Thyroid gland (tissue), 4 donors: Measurements from ENCODE around the gene SPON1. TPM values are rescaled to one million over a fixed set of nuclear protein-coding genes. Genes with fewer than 3 reads are reported as not detected.

Experiments
- DNase-seq, 2 donors: peaks; one replicate each; pipeline ENCODE4 v3.0.0-alpha.2; 2019
- H3K27ac ChIP-seq, 3 donors: fragments of 200-600 bp; sonication (generic); 1 replicate in 2 of 3; 2 replicates in 1 of 3; pipeline ENCODE4 v1.5.1; 2016 to 2019; ENCODE audit warnings: mild to moderate bottlenecking in 1 of 3, moderate library complexity in 1 of 3
- H3K27me3 ChIP-seq: fragments of 200-600 bp; sonication (generic); one replicate; pipeline ENCODE4 v1.5.1; 2019
- H3K36me3 ChIP-seq, 2 donors: fragments of 200-600 bp; sonication (generic); one replicate each; pipeline ENCODE4 v1.5.1; 2016 to 2019
- H3K4me1 ChIP-seq, 2 donors: fragments of 200-600 bp; sonication (generic); one replicate each; pipeline ENCODE4 v1.5.1; 2017 to 2019
- H3K4me3 ChIP-seq, 3 donors: fragments of 200-600 bp; sonication (generic); replicated peaks in 1 of 3; 1 replicate in 2 of 3; 2 replicates in 1 of 3; pipeline ENCODE4 v1.5.1; 2016; ENCODE audit warnings: mild to moderate bottlenecking in 1 of 3
- H3K9me3 ChIP-seq: fragments of 200-600 bp; sonication (generic); one replicate; pipeline ENCODE4 v1.5.1; 2017
- POLR2A ChIP-seq, 2 donors: fragments of 450-650 bp; IDR thresholded peaks; one replicate each; pipeline ENCODE4 v1.6.1; 2017; ENCODE audit warnings: antibody characterized with exemption in 2 of 2, mild to moderate bottlenecking in 2 of 2, moderate library complexity in 1 of 2
- WGBS, 2 donors: methylation state at CpG; one replicate each; pipeline ENCODE4 v1.1.5; 2017; 5-methylcytosine and 5-hydroxymethylcytosine counted together
- intact Hi-C: fragments of 100-400 bp; cut with DNase I; formaldehyde crosslinking; loops from one replicate; pipeline ENCODE4 v1.15.1; 2023
- total RNA-seq, 4 donors: library from RNA; depleted of rRNA; stranded (reverse); fragments of >200 nt; gene quantifications; one replicate each; pipeline ENCODE4 v1.2.3, GENCODE V29; 2016
- TF ChIP-seq, protein P1 (sequence below), 6 experiments: fragments of 200-600 bp in 3 of 6; fragments of 450-650 bp in 3 of 6; sonication (generic) in 3 of 6; IDR thresholded peaks; one replicate each; pipeline ENCODE4 v1.5.1; 2016 to 2019; ENCODE audit warnings: antibody characterized with exemption in 6 of 6, mild to moderate bottlenecking in 2 of 6, inconsistent platforms in 1 of 6, moderate library complexity in 1 of 6

The SPON1 gene
- total RNA-seq, 4 donors from 2014 or later = 7.3 to 14.9 (median 10.9) TPM

- no peak overlapping the region for H3K4me3 ChIP-seq
- no peaks in the 10 kb centered on the region for H3K27me3 ChIP-seq
- TF ChIP-seq, protein P1, sequence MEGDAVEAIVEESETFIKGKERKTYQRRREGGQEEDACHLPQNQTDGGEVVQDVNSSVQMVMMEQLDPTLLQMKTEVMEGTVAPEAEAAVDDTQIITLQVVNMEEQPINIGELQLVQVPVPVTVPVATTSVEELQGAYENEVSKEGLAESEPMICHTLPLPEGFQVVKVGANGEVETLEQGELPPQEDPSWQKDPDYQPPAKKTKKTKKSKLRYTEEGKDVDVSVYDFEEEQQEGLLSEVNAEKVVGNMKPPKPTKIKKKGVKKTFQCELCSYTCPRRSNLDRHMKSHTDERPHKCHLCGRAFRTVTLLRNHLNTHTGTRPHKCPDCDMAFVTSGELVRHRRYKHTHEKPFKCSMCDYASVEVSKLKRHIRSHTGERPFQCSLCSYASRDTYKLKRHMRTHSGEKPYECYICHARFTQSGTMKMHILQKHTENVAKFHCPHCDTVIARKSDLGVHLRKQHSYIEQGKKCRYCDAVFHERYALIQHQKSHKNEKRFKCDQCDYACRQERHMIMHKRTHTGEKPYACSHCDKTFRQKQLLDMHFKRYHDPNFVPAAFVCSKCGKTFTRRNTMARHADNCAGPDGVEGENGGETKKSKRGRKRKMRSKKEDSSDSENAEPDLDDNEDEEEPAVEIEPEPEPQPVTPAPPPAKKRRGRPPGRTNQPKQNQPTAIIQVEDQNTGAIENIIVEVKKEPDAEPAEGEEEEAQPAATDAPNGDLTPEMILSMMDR (IDR thresholded peaks at IDR 0.05) = no peak
- TF ChIP-seq POLR2A (IDR thresholded peaks at IDR 0.05) = no peak
- H3K9me3 ChIP-seq = no peaks in the 10 kb centered on the region
- DNase-seq = no peak
- H3K27ac ChIP-seq = no peak overlapping the region
- intact Hi-C loops = no loop called here
- no peaks in the 10 kb centered on the region for H3K36me3 ChIP-seq
- WGBS, 2 donors = 100% methylated on average over 1 of the region's 1 CpG; no CpG with 5 or more reads in 1 of the 2 donors
- no peaks in the 10 kb centered on the region for H3K4me1 ChIP-seq
Measured at GRCh38 chr11:14259878-14260277, 297.4 kb downstream of the SPON1 start.

- WGBS, 2 donors = 78 to 88% methylated on average over 4 of the region's 4 CpGs
- no peak for DNase-seq
- Histone ChIP-seq H3K4me3 (no peak overlapping the region), H3K27ac (no peak overlapping the region), H3K27me3 (no peaks in the 10 kb centered on the region), H3K36me3 (no peaks in the 10 kb centered on the region), H3K4me1 (no peaks in the 10 kb centered on the region), H3K9me3 (no peaks in the 10 kb centered on the region)
- no peak for TF ChIP-seq POLR2A (IDR thresholded peaks at IDR 0.05)
- TF ChIP-seq, protein P1 (IDR thresholded peaks at IDR 0.05) = no peak
- intact Hi-C loops = no loop called here
Measured at GRCh38 chr11:14261066-14261465, 298.5 kb downstream of the SPON1 start.

GRCh38 chr11:14262271-14262846, 299.8 kb downstream of the SPON1 start:
- intact Hi-C loops = no loop called here
- Histone ChIP-seq H3K27ac (no peak overlapping the region), H3K27me3 (no peaks in the 10 kb centered on the region), H3K36me3 (no peaks in the 10 kb centered on the region), H3K9me3 (no peaks in the 10 kb centered on the region), H3K4me3 (no peak overlapping the region), H3K4me1 (no peaks in the 10 kb centered on the region)
- 92 to 93% methylated on average over 8 of the region's 8 CpGs for WGBS, 2 donors
- no peak for DNase-seq
- TF ChIP-seq, protein P1 (IDR thresholded peaks at IDR 0.05) = no peak
- TF ChIP-seq POLR2A (IDR thresholded peaks at IDR 0.05) = no peak

DNA sequence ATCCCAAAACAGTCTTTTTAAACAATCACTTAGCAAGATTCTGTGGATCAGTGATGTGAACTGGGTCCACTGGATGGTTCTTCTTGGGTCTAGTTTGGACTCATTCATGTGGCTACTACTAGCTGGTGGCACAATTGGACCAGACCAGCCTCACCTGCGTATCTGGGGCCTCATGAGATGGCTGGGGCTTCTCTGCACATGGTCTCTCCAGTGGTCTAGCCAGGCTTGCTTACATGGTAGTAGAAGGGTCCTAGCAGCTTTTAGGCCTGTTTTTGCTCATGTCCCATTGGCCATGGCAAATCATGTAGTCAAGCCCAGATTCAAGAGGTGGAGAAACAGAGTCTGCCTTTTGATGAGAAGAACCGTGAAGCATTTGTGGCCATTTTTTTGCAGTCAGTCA, 302.4 kb downstream of the SPON1 start:
- 95 to 97% methylated on average over 2 of the region's 2 CpGs for WGBS, 2 donors
- no peaks in the 10 kb centered on the region for H3K9me3 ChIP-seq
- no peaks in the 10 kb centered on the region for H3K36me3 ChIP-seq
- TF ChIP-seq POLR2A (IDR thresholded peaks at IDR 0.05) = no peak
- TF ChIP-seq, protein P1 (IDR thresholded peaks at IDR 0.05) = no peak
- H3K27ac ChIP-seq = no peak overlapping the region
- intact Hi-C loops = no loop called here
- H3K4me3 ChIP-seq = no peak overlapping the region
- no peaks in the 10 kb centered on the region for H3K4me1 ChIP-seq
- H3K27me3 ChIP-seq = no peaks in the 10 kb centered on the region
- no peak for DNase-seq

GRCh38 chr11:14266622-14267021, 304.1 kb downstream of the SPON1 start:
- Histone ChIP-seq H3K4me1 (no peaks in the 10 kb centered on the region), H3K9me3 (no peaks in the 10 kb centered on the region), H3K27ac (no peak overlapping the region), H3K4me3 (no peak overlapping the region), H3K27me3 (no peaks in the 10 kb centered on the region), H3K36me3 (no peaks in the 10 kb centered on the region)
- intact Hi-C loops = no loop called here
- WGBS, 2 donors = 91 to 96% methylated on average over 1 of the region's 1 CpG
- no peak for DNase-seq
- no peak for TF ChIP-seq POLR2A (IDR thresholded peaks at IDR 0.05)
- TF ChIP-seq, protein P1 (IDR thresholded peaks at IDR 0.05) = no peak
